Smooth muscle cell of trachea (primary cell): Measurements from ENCODE around the gene KRT34. TPM values are rescaled to one million over a fixed set of nuclear protein-coding genes. Genes with fewer than 3 reads are reported as not detected.

Experiments used
- total RNA-seq: library from RNA; depleted of rRNA; stranded (reverse); fragments of >200 nt; gene quantifications from 2 replicates; pipeline ENCODE4 v1.2.1, GENCODE V29; 2014

KRT34 gene
- 0.17 TPM in 1 of 2 replicates, not detected in the other for total RNA-seq

DNA sequence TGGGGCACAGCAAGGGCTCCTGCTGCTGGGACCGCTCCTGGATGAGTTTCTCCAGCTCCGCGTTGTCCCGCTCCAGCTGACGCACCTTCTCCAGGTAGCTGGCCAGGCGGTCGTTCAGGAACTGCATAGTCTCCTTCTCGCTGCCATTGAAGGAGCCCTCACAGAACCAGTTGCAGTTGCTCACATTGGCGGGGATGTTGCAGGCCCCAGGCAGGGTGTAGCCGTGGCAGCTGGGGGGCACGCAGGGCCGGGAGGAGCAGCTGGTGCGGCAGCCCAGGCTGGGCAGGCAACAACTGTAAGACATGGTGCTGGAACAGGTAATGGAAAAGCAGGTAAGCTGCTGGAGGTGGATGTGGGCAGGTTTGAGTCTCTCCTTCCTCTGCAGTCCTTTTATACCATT lies at the start of gene KRT34:
KRT34 (minus strand) TSS at position 364 of the 400 bp plus-strand sequence; CDS start at position 304, 60 bp downstream.

DNA sequence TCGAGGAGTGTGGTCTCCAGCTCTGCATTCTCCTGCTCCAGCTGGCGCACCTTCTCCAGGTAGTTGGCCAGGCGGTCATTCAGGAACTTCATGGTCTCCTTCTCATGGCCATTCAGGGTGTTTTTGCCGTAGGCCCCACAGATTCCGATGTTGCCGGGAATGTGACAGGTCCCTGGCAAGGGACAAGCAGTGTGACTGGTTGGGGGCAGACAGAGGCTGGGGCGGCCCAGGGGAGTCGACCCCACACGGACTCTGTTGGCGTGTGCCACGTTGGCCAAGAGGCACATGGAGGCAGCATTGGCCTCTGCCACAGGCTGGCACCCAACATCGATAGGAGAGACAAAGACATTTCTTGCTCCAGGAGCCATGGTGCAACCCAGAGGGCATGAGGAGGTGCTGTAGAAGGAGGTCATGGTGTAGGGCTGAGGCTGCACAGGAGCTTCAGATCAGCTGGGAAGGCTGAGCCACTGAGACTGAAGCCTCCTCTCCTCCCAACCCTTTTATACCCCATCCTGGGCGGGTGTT lies 42.1 kb upstream of the KRT34 start, which contains the start of gene KRT37:
KRT37 (minus strand) TSS at position 475 of the 525 bp plus-strand sequence; CDS start at position 413, 62 bp downstream.

DNA sequence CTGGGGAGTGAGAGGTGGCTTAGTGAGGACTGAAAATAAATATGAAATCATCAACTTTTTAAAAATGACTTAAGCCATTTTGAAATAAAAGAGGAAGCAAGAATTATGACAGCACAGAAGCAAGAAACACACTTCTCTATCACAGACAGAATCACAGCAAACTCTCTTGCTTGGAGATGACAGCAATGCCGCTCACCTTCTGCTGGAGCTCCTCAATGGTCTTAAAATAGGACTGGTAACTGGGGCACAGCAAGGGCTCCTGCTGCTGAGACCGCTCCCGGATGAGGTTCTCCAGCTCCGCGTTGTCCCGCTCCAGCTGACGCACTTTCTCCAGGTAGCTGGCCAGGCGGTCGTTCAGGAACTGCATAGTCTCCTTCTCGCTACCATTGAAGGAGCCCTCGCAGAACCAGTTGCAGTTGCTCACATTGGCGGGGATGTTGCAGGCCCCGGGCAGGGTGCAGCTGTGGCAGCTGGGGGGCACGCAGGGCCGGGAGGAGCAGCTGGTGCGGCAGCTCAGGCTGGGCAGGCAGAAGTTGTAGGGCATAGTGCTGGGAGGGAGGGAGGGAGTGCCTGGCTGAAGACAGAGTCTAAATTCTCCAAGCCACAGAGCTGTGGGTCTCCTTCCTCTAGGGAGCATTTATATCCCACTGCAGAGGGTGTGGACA lies 15.0 kb upstream of the KRT34 start, which contains the start of gene KRT31:
KRT31 (minus strand) TSS at position 613 of the 665 bp plus-strand sequence; CDS start at position 544, 69 bp downstream.

DNA sequence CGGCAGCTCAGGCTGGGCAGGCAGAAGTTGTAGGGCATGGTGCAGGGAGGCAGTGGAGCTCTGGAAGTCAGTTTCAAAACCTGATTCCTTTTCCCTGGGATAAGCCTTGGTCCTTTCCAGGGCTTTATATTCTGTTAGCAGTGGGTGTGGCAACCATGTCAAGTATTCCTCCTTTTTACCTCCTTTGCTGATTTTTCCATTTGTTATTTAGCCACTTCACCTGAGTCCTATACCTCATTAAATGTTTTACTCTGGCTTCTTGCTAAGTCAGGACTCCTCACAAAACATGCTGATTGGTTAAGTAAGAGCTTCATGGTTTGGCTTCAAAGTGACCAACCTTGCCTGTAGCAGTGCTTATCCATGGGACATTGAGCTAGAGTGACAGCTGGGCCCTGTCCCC lies 12.4 kb downstream of the KRT34 start, which contains the start of gene KRT33B:
KRT33B (minus strand) TSS at position 101 of the 400 bp plus-strand sequence; CDS start at position 38, 63 bp downstream.

DNA sequence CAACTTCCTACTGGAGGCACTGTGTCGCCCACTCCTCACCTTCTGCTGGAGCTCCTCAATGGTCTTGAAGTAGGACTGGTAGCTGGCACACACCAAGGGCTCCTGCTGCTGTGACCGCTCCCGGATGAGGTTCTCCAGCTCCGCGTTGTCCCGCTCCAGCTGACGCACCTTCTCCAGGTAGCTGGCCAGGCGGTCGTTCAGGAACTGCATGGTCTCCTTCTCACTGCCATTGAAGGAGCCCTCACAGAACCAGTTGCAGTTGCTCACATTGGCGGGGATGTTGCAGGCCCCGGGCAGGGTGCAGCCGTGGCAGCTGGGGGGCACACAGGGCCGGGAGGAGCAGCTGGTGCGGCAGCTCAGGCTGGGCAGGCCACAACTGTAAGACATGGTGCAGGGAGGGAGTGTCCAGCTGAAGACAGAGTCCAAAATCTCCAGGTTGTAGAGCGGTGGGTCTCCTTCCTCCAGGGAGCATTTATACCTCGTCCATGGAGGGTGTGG lies 31.7 kb downstream of the KRT34 start, which contains the start of gene KRT33A:
KRT33A (minus strand) TSS at position 448 of the 498 bp plus-strand sequence; CDS start at position 387, 61 bp downstream.

Other genes with a start within 250 kb of the KRT34 start
- not detected in 2 replicates for gene KRTAP4-6, start 241.8 kb downstream of the KRT34 start, total RNA-seq
- not detected in 2 replicates for gene KRTAP4-5, start 232.5 kb downstream of the KRT34 start, total RNA-seq
- gene KRTAP4-4, start 221.6 kb downstream of the KRT34 start, total RNA-seq: not detected in 2 replicates
- not detected in 2 replicates for gene KRTAP4-3, start 214.1 kb downstream of the KRT34 start, total RNA-seq
- gene KRTAP4-2, start 204.1 kb downstream of the KRT34 start, total RNA-seq: not detected in 2 replicates
- gene KRTAP4-1, start 197.4 kb downstream of the KRT34 start, total RNA-seq: not detected in 2 replicates
- not detected in 2 replicates for gene KRTAP9-1, start 192.4 kb downstream of the KRT34 start, total RNA-seq
- gene KRTAP9-2, start 155.7 kb downstream of the KRT34 start, total RNA-seq: not detected in 2 replicates
- gene KRTAP9-3, start 149.9 kb downstream of the KRT34 start, total RNA-seq: not detected in 2 replicates
- gene KRTAP9-8, start 144.3 kb downstream of the KRT34 start, total RNA-seq: not detected in 2 replicates
- not detected in 2 replicates for gene KRTAP9-4, start 132.6 kb downstream of the KRT34 start, total RNA-seq
- not detected in 2 replicates for gene KRTAP9-9, start 126.9 kb downstream of the KRT34 start, total RNA-seq
- not detected in 2 replicates for gene KRTAP9-6, start 116.9 kb downstream of the KRT34 start, total RNA-seq
- not detected in 2 replicates for gene KRTAP9-7, start 106.6 kb downstream of the KRT34 start, total RNA-seq
- gene KRTAP29-1, start 79.5 kb downstream of the KRT34 start, total RNA-seq: not detected in 2 replicates
- gene KRTAP16-1, start 73.0 kb downstream of the KRT34 start, total RNA-seq: not detected in 2 replicates
- not detected in 2 replicates for gene KRTAP17-1, start 66.6 kb downstream of the KRT34 start, total RNA-seq
- gene KRT33A, start 31.5 kb downstream of the KRT34 start, total RNA-seq: not detected in 2 replicates
- gene KRT33B, start 12.5 kb downstream of the KRT34 start, total RNA-seq: not detected in 2 replicates
- not detected in 2 replicates for gene KRT31, start 15.3 kb upstream of the KRT34 start, total RNA-seq
- gene KRT37, start 42.3 kb upstream of the KRT34 start, total RNA-seq: not detected in 2 replicates
- not detected in 2 replicates for gene KRT38, start 58.7 kb upstream of the KRT34 start, total RNA-seq
- not detected in 2 replicates for gene KRT32, start 85.1 kb upstream of the KRT34 start, total RNA-seq
- gene KRT35, start 98.8 kb upstream of the KRT34 start, total RNA-seq: not detected in 2 replicates
- not detected in 2 replicates for gene KRT36, start 107.6 kb upstream of the KRT34 start, total RNA-seq
- 0.15 TPM in 1 of 2 replicates, not detected in the other for gene KRT13, start 123.3 kb upstream of the KRT34 start, total RNA-seq
- 0.66 and 2.9 TPM in 2 replicates for gene KRT15, start 136.6 kb upstream of the KRT34 start, total RNA-seq
- 21.1 and 42.7 TPM in 2 replicates for gene KRT19, start 146.0 kb upstream of the KRT34 start, total RNA-seq
- not detected in 2 replicates for gene KRT9, start 189.8 kb upstream of the KRT34 start, total RNA-seq
- gene KRT14, start 204.6 kb upstream of the KRT34 start, total RNA-seq: 0.17 and 3.1 TPM in 2 replicates
- 0.17 TPM in 1 of 2 replicates, not detected in the other for gene KRT16, start 230.5 kb upstream of the KRT34 start, total RNA-seq
- gene KRT17, start 242.3 kb upstream of the KRT34 start, total RNA-seq: 1.5 and 15.1 TPM in 2 replicates